Measurements from ENCODE around the gene FBXL17. TPM values are rescaled to one million over a fixed set of nuclear protein-coding genes. Genes with fewer than 3 reads are reported as not detected.

The FBXL17 gene
- total RNA-seq, 2 donors from 2014 or later: 5.9 to 9.1 TPM

DNA sequence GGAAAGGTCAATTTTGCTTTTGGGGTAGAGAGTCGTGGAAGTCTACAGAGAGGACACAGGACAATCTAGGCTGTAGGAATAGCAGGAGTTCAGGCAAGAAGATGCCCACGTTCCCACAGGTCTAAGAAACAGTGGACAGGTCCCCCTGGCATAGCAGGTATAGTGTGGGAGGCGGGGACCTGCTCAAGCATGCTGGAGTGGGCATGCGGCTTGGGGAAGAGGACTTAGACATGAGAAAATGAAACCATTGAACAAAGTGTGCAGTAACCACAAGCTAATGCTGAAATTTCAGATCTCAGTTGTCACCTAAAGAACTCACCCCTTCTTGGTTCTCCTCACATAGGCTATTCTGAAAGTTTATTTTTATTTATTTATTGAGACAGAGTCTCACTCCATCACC, 568.3 kb downstream of the FBXL17 start:
- Mint-ChIP-seq H3K27ac (no peak overlapping the region), H3K4me1 (no peaks in the 10 kb centered on the region), H3K4me3 (no peak overlapping the region), H3K9me3 (no peaks in the 10 kb centered on the region), H3K27me3 (peaks cover 3% of the 10 kb centered on the region), H3K36me3 (ENCODE audit: low read depth) (no peaks in the 10 kb centered on the region)
- ATAC-seq (replicated peaks): no peak

DNA sequence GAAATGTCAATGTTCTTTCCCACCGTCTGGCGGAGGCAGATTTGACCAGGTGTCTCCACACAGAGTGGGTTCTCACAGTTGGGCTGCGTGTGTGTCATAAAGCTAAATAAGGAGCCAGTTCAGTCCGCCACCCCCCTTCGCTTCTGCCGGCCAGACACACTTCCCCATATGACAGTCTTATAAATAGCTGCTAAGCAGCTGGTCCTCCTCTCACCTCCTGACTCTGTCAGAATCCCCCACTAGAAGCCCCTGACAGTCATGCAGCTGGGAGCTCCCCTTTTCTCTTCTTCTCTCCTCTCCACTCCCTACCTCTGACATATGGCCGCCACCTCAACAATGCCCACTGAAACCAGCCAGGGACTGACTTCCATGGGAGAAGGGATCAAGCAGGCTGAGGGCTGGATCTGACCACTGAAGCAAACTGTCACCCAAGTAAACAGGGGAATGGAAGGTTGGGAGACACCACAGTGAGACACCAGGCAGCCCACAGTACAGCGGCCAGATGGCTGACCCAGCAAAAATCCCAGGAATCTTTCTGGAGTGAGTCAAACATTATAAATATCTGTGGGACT, 569.2 kb downstream of the FBXL17 start:
- no peaks in the 10 kb centered on the region for H3K4me1 Mint-ChIP-seq
- H3K36me3 Mint-ChIP-seq (ENCODE audit: low read depth): no peaks in the 10 kb centered on the region
- peaks cover 3% of the 10 kb centered on the region for H3K27me3 Mint-ChIP-seq
- no peak overlapping the region for H3K4me3 Mint-ChIP-seq
- no peaks in the 10 kb centered on the region for H3K9me3 Mint-ChIP-seq
- ATAC-seq (replicated peaks): no peak
- H3K27ac Mint-ChIP-seq: no peak overlapping the region

DNA sequence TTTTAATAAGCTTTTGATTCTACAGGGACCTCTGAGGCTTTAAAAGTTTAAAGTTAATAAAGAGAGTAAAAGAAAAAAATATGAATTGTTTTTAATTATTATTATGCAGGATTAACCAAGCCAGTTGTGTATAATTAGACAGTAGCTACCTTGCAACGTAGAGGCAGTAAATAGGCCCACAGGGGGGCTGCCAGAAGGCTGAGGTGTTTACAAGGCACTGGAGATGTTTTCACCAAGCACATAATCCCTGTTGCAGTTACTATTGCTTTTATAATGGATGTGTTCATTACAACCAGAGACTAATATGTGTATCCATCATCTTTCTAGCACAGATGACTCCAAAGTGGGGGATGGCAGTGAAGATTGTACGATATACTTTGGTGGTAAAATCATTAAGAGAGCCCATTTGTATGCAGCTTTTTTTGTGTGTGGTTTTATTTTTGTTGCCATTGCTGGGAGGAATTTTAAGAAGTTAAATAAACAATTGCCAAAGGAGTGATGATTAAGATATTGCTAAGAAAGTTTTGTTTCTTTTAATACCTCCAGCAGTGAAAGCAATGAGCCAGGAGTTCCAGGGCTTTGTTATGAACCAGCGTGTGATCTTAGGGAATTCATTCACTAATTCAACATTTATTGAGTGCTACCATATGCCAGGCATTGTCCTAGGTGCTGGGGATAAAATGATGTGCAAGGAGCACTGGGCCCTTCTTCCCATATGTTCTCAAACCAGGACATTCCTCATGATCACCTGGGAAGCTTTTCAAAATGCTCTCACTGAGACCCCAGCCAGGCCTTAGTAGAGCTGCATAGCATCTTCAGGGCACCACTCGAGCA, 572.5 kb downstream of the FBXL17 start:
- no peak overlapping the region for H3K4me3 Mint-ChIP-seq
- no peaks in the 10 kb centered on the region for H3K36me3 Mint-ChIP-seq (ENCODE audit: low read depth)
- H3K9me3 Mint-ChIP-seq: no peaks in the 10 kb centered on the region
- no peaks in the 10 kb centered on the region for H3K4me1 Mint-ChIP-seq
- no peak overlapping the region for H3K27ac Mint-ChIP-seq
- peaks cover 3% of the 10 kb centered on the region for H3K27me3 Mint-ChIP-seq
- no peak for ATAC-seq (replicated peaks)

Data from activated T-helper 17 cell treated with anti-CD3 and anti-CD28 coated beads, Interleukin-2, amount 50 U/mL, for 72 hours (primary cell).